Prostate gland (tissue), 2 donors: ENCODE data around the gene ZNF189.

Experiments used
- POLR2AphosphoS5 ChIP-seq: sonication (generic); formaldehyde crosslinking; IDR thresholded peaks from one replicate; pipeline ENCODE4 v1.6.1; 2017; ENCODE audit warnings: antibody characterized with exemption
- TF ChIP-seq, protein P1 (sequence below), 4 experiments: fragments of 200-600 bp in 2 of 4; fragments of 450-650 bp in 2 of 4; sonication (generic) in 2 of 4; IDR thresholded peaks; 1 replicate in 3 of 4; 2 replicates in 1 of 4; pipeline ENCODE4 v1.5.1; 2016 to 2019; ENCODE audit warnings: antibody characterized with exemption in 4 of 4, mild to moderate bottlenecking in 2 of 4, moderate library complexity in 2 of 4

DNA sequence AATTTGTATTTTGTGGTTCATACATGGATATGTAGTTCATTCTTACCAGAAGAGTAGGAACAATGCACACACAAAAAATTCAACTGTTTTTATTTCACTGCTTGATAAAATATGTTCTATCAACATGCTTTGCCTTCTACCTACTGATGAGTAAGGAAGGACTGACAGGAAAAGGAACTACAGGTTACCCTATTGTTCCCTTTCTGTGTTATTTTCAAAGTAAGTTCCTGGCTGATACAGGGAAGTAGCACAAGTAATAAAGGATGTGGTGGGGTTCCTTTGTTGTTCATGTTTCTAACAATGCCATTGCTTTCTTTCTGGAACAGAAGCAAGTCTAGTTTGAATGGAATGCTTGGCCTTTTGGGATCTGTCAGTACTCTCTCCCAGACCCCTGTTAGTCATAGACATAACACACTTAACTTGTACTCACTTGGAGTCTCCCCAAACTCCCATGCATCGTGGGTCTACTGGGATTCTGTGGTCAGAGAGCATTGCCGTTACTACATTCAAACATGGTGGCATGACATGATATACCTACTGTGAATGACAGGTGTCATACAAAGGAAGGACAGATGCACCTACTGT, 57.1 kb downstream of the ZNF189 start:
- TF ChIP-seq, protein P1, sequence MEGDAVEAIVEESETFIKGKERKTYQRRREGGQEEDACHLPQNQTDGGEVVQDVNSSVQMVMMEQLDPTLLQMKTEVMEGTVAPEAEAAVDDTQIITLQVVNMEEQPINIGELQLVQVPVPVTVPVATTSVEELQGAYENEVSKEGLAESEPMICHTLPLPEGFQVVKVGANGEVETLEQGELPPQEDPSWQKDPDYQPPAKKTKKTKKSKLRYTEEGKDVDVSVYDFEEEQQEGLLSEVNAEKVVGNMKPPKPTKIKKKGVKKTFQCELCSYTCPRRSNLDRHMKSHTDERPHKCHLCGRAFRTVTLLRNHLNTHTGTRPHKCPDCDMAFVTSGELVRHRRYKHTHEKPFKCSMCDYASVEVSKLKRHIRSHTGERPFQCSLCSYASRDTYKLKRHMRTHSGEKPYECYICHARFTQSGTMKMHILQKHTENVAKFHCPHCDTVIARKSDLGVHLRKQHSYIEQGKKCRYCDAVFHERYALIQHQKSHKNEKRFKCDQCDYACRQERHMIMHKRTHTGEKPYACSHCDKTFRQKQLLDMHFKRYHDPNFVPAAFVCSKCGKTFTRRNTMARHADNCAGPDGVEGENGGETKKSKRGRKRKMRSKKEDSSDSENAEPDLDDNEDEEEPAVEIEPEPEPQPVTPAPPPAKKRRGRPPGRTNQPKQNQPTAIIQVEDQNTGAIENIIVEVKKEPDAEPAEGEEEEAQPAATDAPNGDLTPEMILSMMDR (IDR thresholded peaks at IDR 0.05) = no peak
- TF ChIP-seq POLR2AphosphoS5 = no peak
